Lung (tissue), 16 donors: Measurements from ENCODE around the gene EIF3F. TPM values are rescaled to one million over a fixed set of nuclear protein-coding genes. Genes with fewer than 3 reads are reported as not detected.

ENCODE experiments used
- ATAC-seq: fragments of 200-7000 bp; cut with Tn5 transposase; one replicate; pipeline ENCODE4 v1.9.1; 2020; ENCODE audit warnings: moderate number of reproducible peaks; ENCODE audit not compliant: insufficient read depth, low FRiP score
- DNase-seq, 3 donors: peaks; one replicate each; pipeline ENCODE4 v3.0.0-alpha.2; 2013 to 2017
- H3K27ac ChIP-seq, 2 donors: one replicate each; pipeline ENCODE4 v1.5.1; 2013; ENCODE audit warnings: mild to moderate bottlenecking in 2 of 2, moderate library complexity in 2 of 2, control low read depth in 1 of 2, inconsistent platforms in 1 of 2, low read depth in 1 of 2, low read length in 1 of 2
- H3K27me3 ChIP-seq, 3 donors: one replicate each; pipeline ENCODE4 v1.5.1; 2013; ENCODE audit warnings: low read length in 2 of 3; ENCODE audit not compliant: control insufficient read depth in 3 of 3, insufficient read depth in 3 of 3
- H3K36me3 ChIP-seq, 4 donors: one replicate each; pipeline ENCODE4 v1.5.1; 2013; ENCODE audit warnings: low read length in 4 of 4, mild to moderate bottlenecking in 1 of 4, moderate library complexity in 1 of 4; ENCODE audit not compliant: control insufficient read depth in 4 of 4, insufficient read depth in 4 of 4
- H3K4me1 ChIP-seq, 5 donors: one replicate each; pipeline ENCODE4 v1.5.1; 2013; ENCODE audit warnings: low read length in 5 of 5, mild to moderate bottlenecking in 2 of 5, moderate library complexity in 1 of 5; ENCODE audit not compliant: control insufficient read depth in 5 of 5, insufficient read depth in 5 of 5
- H3K4me3 ChIP-seq: one replicate; pipeline ENCODE4 v1.5.1; 2013; ENCODE audit warnings: mild to moderate bottlenecking, control low read depth, moderate library complexity
- H3K9ac ChIP-seq, 2 donors: one replicate each; pipeline ENCODE4 v1.5.1; 2013; ENCODE audit warnings: low read length in 2 of 2, control low read depth in 1 of 2; ENCODE audit not compliant: insufficient read depth in 1 of 2
- H3K9me3 ChIP-seq, 4 donors: one replicate each; pipeline ENCODE4 v1.5.1; 2013; ENCODE audit warnings: low read length in 3 of 4, mild to moderate bottlenecking in 1 of 4, moderate library complexity in 1 of 4; ENCODE audit not compliant: control insufficient read depth in 4 of 4, insufficient read depth in 3 of 4
- WGBS, 2 donors: extraction: QIAGEN DNeasy Blood & Tissue Kit; methylation state at CpG; one replicate each; pipeline ENCODE4 v1.1.7; 2013; 5-methylcytosine and 5-hydroxymethylcytosine counted together
- long read RNA-seq, 5 donors: transcript quantifications; one replicate each; lab custom pipeline, GENCODE V29; 2026
- polyA plus RNA-seq, 2 donors: library from polyadenylated mRNA; stranded (reverse); fragments of 200-250 nt; gene quantifications; one replicate each; pipeline ENCODE4 v1.2.1, GENCODE V29; 2013
- total RNA-seq, 2 donors: library from RNA; depleted of rRNA in 1 of 2; stranded (reverse); fragments of >200 nt in 1 of 2; gene quantifications; one replicate each; pipeline ENCODE4 v1.2.1, GENCODE V29; 2014 to 2021
- TF ChIP-seq, protein P1 (sequence below): IDR thresholded peaks from 2 replicates; pipeline ENCODE4 v1.5.1; 2012; ENCODE audit warnings: mild to moderate bottlenecking; ENCODE audit errors: control extremely low read depth, extremely low read depth
- donor health status: control.
- donor health status: control.
- donor health status: Bipolar disorder and iron deficiency.
- donor health status: healthy.
- donor health status: DM: yes; HTN: yes; CAD: no.

Gene EIF3F, protein sequence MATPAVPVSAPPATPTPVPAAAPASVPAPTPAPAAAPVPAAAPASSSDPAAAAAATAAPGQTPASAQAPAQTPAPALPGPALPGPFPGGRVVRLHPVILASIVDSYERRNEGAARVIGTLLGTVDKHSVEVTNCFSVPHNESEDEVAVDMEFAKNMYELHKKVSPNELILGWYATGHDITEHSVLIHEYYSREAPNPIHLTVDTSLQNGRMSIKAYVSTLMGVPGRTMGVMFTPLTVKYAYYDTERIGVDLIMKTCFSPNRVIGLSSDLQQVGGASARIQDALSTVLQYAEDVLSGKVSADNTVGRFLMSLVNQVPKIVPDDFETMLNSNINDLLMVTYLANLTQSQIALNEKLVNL
- 100 to 1,000 TPM; 209 to 260 TPM for total RNA-seq
- polyA plus RNA-seq = 100 to 1,000 TPM; 166 to 471 TPM
- long read RNA-seq, donor 1, transcript EIF3F-201 (8 exons, 1,254 nt) = major isoform, 164 of 212 reads
- long read RNA-seq, donor 1, transcript EIF3F-203 (3 exons, 609 nt) = minor isoform, 11 of 212 reads
- long read RNA-seq, donor 1, partial matches to known transcripts = 36 of 212 reads
- long read RNA-seq, donor 1, other reads (novel, unspliced or antisense) = 0 of 212 reads
- long read RNA-seq, donor 2, transcript EIF3F-201 (8 exons, 1,254 nt) = major isoform, 63 of 80 reads
- long read RNA-seq, donor 2, partial matches to known transcripts = 16 of 80 reads
- long read RNA-seq, donor 2, other reads (novel, unspliced or antisense) = 0 of 80 reads
- long read RNA-seq, donor 3, transcript EIF3F-203 (3 exons, 609 nt) = minor isoform, 5 of 112 reads
- long read RNA-seq, donor 3, transcript EIF3F-201 (8 exons, 1,254 nt) = major isoform, 97 of 112 reads
- long read RNA-seq, donor 3, partial matches to known transcripts = 10 of 112 reads
- long read RNA-seq, donor 3, other reads (novel, unspliced or antisense) = 0 of 112 reads
- long read RNA-seq, donor 4, transcript EIF3F-203 (3 exons, 609 nt) = minor isoform, 7 of 116 reads
- long read RNA-seq, donor 4, transcript EIF3F-201 (8 exons, 1,254 nt) = major isoform, 68 of 116 reads
- long read RNA-seq, donor 4, partial matches to known transcripts = 40 of 116 reads
- long read RNA-seq, donor 4, other reads (novel, unspliced or antisense) = 0 of 116 reads
- long read RNA-seq, donor 5, transcript EIF3F-201 (8 exons, 1,254 nt) = major isoform, 186 of 229 reads
- long read RNA-seq, donor 5, transcript EIF3F-203 (3 exons, 609 nt) = minor isoform, 7 of 229 reads
- long read RNA-seq, donor 5, partial matches to known transcripts = 35 of 229 reads
- long read RNA-seq, donor 5, other reads (novel, unspliced or antisense) = 0 of 229 reads

DNA sequence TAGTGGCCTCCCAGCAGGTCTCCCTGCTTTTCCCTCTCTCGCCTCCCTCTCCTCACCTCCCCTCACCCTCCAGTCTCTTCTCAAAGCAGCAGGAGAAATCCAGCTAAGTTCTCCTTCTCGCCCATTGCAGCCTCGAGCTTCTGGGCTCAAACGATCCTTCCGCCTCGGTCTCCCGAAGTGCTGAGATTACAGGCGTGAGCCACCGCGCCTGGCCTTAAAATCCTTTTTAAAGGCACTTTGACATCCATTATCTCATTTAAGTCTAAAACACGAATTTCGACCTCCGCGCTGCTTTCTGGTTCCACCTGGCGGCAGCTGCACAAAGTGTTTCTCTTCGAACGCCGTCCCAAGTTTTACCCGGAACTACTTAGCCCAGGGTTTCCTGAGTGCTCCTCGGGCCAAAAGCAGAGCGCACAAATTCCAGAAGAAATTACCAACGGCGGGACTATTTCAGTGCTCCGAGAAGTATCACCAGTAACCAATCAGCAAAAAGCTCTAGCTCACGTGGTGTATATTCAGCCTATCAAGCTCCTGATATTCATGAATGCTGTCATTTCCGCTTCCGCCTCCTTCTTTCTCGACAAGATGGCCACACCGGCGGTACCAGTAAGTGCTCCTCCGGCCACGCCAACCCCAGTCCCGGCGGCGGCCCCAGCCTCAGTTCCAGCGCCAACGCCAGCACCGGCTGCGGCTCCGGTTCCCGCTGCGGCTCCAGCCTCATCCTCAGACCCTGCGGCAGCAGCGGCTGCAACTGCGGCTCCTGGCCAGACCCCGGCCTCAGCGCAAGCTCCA is at the start of gene EIF3F:
Gene EIF3F (plus strand): TSS at position 570 of the 792 bp plus-strand sequence. CDS start 16 bp downstream, at position 586.
- 0 to 1% methylated on average over 46 to 47 of the region's 47 CpGs for WGBS, 2 donors
- TF ChIP-seq, protein P1, sequence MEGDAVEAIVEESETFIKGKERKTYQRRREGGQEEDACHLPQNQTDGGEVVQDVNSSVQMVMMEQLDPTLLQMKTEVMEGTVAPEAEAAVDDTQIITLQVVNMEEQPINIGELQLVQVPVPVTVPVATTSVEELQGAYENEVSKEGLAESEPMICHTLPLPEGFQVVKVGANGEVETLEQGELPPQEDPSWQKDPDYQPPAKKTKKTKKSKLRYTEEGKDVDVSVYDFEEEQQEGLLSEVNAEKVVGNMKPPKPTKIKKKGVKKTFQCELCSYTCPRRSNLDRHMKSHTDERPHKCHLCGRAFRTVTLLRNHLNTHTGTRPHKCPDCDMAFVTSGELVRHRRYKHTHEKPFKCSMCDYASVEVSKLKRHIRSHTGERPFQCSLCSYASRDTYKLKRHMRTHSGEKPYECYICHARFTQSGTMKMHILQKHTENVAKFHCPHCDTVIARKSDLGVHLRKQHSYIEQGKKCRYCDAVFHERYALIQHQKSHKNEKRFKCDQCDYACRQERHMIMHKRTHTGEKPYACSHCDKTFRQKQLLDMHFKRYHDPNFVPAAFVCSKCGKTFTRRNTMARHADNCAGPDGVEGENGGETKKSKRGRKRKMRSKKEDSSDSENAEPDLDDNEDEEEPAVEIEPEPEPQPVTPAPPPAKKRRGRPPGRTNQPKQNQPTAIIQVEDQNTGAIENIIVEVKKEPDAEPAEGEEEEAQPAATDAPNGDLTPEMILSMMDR = peak; percentile 70
- H3K9ac ChIP-seq = peak within 1 kb of the TSS; percentile 47 to 96
- H3K27ac ChIP-seq = peak within 1 kb of the TSS; percentile 30 to 89
- no peaks in the 10 kb centered on the region for H3K9me3 ChIP-seq
- ATAC-seq (peak; percentile 99), DNase-seq (peak; percentile 97 to 100 (median 100))
- H3K4me3 ChIP-seq = peak within 1 kb of the TSS; percentile 98
- H3K36me3 ChIP-seq = peaks cover 2 to 16% (median 3%) of the 10 kb centered on the region in 4 donors
- H3K27me3 ChIP-seq = no peaks in the 10 kb centered on the region
- H3K4me1 ChIP-seq = peaks cover 2 to 14% (median 12%) of the 10 kb centered on the region in 5 donors

DNA sequence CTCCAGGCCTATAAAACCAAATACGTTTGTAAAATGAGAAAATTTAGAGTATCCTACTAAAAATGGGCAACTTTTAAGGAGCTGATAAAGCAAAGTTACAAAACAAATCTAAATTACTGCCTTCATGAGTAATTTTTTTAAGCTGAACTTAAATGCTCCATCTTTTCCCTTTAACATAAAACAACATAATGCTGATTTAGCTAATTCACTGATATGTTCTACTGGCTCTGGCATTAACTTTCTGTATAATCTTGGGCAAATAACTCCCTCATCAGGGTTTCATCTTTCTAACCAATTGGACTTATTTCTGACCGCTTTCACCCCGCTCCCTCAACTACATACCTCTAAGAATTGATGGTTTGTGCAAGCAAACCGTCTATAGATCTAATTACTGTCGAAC is 46.0 kb upstream of the EIF3F start:
- 64 to 69% methylated on average over 5 of the region's 5 CpGs for WGBS, 2 donors
- H3K9me3 ChIP-seq = peaks cover 0 to 16% (median 11%) of the 10 kb centered on the region in 4 donors
- DNase-seq = no peak
- no peaks in the 10 kb centered on the region for H3K4me1 ChIP-seq
- ATAC-seq = no peak
- no peak overlapping the region for H3K27ac ChIP-seq
- H3K36me3 ChIP-seq = no peaks in the 10 kb centered on the region
- no peaks in the 10 kb centered on the region for H3K27me3 ChIP-seq
- TF ChIP-seq, protein P1 = no peak
- H3K9ac ChIP-seq = no peak overlapping the region
- H3K4me3 ChIP-seq = no peak overlapping the region

DNA sequence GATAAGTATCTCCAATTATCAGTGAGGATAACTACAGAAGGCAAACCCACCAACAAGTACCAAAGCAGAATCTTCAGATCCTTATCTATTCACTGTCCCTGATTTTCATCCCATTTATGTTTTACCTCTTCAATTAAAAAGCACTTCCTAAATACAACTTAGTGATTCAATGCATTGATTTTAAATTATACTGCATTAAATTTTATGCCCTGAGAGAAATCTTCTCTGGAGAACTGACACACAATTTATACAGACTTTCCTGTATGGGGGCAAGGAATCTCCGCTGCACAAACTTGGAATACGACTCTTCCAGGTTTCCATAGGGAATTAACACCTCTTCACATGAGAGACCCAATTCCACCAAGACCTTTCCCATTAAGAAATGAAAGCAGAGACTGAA is 45.5 kb upstream of the EIF3F start, which contains the start of gene OR10A3:
Gene OR10A3 (minus strand): TSS at position 101 of the 400 bp plus-strand sequence. CDS start 2,188 bp downstream, outside the sequence.
- Histone ChIP-seq H3K4me1 (no peaks in the 10 kb centered on the region), H3K4me3 (no peak within 1 kb of the TSS), H3K27me3 (no peaks in the 10 kb centered on the region), H3K36me3 (no peaks in the 10 kb centered on the region), H3K27ac (no peak within 1 kb of the TSS), H3K9me3 (peaks cover 0 to 16% (median 12%) of the 10 kb centered on the region in 4 donors), H3K9ac (no peak within 1 kb of the TSS)
- WGBS, 2 donors = 90 to 95% methylated on average over 2 of the region's 2 CpGs
- DNase-seq (no peak), ATAC-seq (no peak)
- TF ChIP-seq, protein P1 = no peak
